Measurements from ENCODE around the gene TXLNB.

The TXLNB gene

DNA sequence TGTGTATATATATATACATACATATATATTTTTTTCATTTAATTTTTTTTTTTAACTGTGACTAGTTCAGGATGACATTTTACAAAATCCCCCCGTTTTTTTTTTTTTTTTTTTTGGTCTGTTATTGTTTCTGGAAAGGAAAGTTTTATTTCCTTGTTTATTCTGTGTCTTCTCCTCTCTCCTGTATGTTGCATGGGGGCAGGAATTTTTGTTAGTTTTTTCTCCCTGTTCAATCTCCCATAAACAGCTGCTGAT lies 32.4 kb upstream of the TXLNB start:
- no peak for DNase-seq (ENCODE audit: extremely low read depth, low read depth)
- TF ChIP-seq, protein P1, sequence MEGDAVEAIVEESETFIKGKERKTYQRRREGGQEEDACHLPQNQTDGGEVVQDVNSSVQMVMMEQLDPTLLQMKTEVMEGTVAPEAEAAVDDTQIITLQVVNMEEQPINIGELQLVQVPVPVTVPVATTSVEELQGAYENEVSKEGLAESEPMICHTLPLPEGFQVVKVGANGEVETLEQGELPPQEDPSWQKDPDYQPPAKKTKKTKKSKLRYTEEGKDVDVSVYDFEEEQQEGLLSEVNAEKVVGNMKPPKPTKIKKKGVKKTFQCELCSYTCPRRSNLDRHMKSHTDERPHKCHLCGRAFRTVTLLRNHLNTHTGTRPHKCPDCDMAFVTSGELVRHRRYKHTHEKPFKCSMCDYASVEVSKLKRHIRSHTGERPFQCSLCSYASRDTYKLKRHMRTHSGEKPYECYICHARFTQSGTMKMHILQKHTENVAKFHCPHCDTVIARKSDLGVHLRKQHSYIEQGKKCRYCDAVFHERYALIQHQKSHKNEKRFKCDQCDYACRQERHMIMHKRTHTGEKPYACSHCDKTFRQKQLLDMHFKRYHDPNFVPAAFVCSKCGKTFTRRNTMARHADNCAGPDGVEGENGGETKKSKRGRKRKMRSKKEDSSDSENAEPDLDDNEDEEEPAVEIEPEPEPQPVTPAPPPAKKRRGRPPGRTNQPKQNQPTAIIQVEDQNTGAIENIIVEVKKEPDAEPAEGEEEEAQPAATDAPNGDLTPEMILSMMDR (IDR thresholded peaks at IDR 0.05; ENCODE audit: low read depth, low read length): no peak

GRCh38 chr6:139323511-139324300 lies 31.9 kb upstream of the TXLNB start:
- TF ChIP-seq, protein P1 (IDR thresholded peaks at IDR 0.05; ENCODE audit: low read depth, low read length): no peak
- peak; percentile 11 for DNase-seq (ENCODE audit: extremely low read depth, low read depth)

- no peak for DNase-seq (ENCODE audit: extremely low read depth, low read depth)
- TF ChIP-seq, protein P1 (IDR thresholded peaks at IDR 0.05; ENCODE audit: low read depth, low read length): no peak
These were observed 28.3 kb upstream of the TXLNB start for GRCh38 chr6:139320081-139320480.

DNA sequence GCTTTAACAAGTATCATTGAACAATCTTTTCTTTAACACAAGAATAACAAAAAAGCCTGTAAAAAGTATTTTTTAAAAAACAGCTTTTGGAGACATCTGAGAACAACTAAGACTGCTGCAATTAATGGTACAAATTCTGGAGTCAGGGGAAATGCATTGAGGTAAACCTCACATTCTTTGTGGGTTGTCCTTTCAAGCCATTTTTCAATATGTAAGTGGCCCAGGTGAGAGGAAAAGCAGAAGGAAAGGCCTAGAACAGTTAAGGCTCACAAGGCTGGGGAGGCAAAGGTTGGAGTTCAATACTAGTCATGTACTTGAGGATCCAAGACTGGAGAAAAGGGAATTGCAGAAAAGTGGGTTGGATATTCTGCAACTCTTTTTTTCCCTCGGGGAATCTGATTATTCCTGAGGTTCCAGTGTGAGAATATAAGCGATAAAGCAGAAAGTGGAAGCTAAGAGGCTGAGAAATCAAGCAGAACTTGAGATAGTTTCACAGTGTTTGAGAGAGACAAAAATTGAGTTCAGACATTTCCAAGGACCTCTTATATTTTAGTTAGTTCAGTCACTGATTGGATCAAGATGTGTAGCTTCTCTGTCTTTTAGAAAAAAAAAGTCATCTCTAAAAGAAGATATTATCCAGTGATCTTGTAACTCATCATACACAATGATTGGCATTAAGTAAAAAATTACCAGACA lies 25.0 kb upstream of the TXLNB start:
- TF ChIP-seq, protein P1 (IDR thresholded peaks at IDR 0.05; ENCODE audit: low read depth, low read length): no peak
- DNase-seq (ENCODE audit: extremely low read depth, low read depth): no peak

GRCh38 chr6:139313784-139314545 lies 22.2 kb upstream of the TXLNB start:
- no peak for DNase-seq (ENCODE audit: extremely low read depth, low read depth)
- TF ChIP-seq, protein P1 (IDR thresholded peaks at IDR 0.05; ENCODE audit: low read depth, low read length): no peak

- TF ChIP-seq, protein P1 (IDR thresholded peaks at IDR 0.05; ENCODE audit: low read depth, low read length): no peak
- no peak for DNase-seq (ENCODE audit: extremely low read depth, low read depth)
These were observed 21.4 kb upstream of the TXLNB start for GRCh38 chr6:139313229-139313628.

DNA sequence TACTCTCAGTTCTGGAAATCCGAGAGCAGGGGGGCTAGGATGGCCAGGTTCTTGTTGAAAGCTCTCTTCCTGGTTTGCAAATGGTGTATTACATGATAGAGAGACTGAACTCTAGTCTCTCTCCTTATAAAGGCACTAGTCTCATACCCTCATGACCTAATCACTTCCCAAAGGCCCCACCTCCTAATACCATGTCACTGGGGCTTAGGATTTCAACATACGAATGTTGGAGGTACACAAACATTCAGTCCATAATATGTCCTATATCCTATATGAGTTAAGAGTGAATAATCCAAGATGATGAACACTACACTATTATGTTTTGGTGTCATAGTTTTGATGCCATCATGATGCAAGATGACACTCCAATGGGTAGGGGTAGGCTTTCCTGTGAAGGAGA lies 20.0 kb upstream of the TXLNB start:
- TF ChIP-seq, protein P1 (IDR thresholded peaks at IDR 0.05; ENCODE audit: low read depth, low read length): no peak
- DNase-seq (ENCODE audit: extremely low read depth, low read depth): no peak
